Measurements from ENCODE around the gene ZNF618.

ZNF618 gene

DNA sequence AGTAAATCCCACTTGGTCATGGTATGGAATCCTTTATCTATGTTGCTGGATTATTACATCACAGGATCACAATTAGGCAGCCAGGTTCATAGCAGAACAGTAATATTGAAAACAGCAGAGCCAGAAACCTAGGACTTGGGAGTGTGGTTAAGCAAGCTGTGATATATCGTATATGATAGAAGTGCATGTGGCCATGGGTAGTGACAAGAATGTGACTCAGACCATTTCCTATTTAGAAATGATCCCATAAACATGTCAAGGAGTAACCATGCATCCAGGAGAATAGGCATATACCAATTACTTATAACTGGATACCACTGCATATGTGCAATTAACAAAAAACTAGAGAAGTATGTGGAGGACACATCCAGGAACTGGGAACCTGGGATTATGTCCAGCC lies 170.8 kb downstream of the ZNF618 start:
- DNase-seq = no peak

DNA sequence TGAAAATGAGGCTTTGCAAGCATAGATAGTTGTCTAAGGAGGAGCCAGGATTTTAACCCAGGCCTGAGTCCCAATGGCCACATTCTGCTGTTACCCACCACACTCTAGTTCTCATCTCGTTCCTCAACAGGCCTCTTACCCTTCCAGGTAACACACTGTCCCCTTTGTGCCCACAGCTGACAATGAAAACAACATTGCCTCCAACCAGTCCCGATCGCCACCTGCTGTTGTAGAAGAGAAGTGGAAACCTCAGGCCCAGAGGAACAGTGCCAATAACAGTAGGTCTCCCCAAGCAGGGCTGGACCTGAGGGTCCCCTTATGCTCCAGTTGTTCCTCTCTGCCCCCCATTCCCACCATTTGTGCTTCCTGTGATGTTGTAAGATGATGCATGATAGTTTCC lies 171.6 kb downstream of the ZNF618 start:
- DNase-seq = no peak

DNA sequence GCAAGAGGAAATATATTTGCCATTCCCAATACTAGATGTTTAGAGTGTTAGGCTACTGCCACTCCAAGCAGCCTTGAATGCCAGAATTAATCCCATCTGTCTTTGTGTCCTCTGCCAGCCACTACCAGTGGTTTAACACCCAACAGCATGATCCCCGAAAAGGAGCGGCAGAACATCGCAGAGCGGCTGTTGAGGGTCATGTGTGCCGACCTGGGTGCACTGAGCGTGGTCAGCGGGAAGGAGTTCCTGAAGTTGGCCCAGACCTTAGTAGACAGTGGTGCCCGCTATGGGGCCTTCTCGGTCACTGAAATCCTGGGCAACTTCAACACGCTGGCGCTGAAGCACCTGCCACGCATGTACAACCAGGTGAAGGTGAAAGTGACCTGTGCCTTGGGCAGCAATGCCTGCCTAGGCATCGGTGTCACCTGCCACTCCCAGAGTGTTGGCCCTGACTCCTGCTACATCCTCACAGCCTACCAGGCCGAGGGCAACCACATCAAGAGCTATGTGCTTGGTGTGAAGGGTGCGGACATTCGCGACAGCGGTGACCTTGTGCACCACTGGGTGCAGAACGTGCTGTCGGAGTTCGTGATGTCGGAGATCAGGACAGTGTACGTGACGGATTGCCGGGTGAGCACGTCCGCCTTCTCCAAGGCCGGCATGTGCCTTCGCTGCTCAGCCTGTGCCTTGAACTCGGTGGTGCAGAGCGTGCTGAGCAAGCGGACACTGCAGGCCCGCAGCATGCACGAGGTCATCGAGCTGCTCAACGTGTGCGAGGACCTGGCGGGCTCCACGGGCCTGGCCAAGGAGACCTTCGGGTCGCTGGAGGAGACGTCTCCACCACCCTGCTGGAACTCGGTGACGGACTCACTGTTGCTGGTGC lies 172.7 kb downstream of the ZNF618 start:
- DNase-seq = no peak

GRCh38 chr9:114049441-114050225 lies 173.5 kb downstream of the ZNF618 start:
- no peak for DNase-seq

GRCh38 chr9:114050226-114050568 lies 174.1 kb downstream of the ZNF618 start:
- no peak for DNase-seq

GRCh38 chr9:114050646-114051045 lies 174.5 kb downstream of the ZNF618 start:
- no peak for DNase-seq

DNA sequence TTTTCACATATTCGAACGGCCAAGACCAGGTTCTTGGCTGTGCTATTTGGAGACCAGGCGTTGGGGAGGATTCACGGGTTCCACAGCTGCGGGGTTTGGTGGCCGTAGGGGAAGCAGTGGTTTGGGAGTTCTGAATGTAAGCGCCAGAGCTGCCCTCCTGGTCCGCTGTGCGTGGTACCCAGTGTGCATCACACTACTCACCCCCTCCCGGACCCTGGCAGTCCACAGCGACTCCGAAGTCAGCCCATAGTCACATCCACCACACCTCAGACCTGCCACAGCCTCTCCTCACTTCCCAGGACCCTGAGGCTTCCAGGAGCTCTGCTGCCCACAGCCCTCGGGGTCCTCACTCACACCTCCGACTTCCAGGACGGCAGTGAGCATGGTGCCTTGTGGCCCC lies 175.2 kb downstream of the ZNF618 start:
- no peak for DNase-seq

DNA sequence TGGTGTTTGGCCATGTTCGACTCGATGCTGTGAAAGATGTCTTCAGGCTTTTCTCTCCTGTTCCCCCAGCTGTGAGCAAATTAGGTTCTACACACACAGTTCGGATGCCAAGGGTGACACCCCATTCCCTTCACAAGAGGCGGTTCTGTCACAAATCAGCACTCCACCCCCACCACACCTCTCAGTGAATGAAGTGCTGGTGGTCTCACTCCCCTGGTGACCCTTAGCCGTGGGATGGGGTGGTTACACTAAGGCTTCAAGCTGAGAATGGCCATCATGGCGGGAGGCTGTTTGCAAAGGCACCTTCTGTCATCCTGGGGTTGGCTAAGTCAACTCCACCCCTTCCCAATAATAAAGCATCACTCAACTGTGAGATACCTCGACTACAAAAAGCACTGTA lies 175.6 kb downstream of the ZNF618 start:
- no peak for DNase-seq

- no peak for DNase-seq
These were observed 177.3 kb downstream of the ZNF618 start for GRCh38 chr9:114053246-114054005.

DNA sequence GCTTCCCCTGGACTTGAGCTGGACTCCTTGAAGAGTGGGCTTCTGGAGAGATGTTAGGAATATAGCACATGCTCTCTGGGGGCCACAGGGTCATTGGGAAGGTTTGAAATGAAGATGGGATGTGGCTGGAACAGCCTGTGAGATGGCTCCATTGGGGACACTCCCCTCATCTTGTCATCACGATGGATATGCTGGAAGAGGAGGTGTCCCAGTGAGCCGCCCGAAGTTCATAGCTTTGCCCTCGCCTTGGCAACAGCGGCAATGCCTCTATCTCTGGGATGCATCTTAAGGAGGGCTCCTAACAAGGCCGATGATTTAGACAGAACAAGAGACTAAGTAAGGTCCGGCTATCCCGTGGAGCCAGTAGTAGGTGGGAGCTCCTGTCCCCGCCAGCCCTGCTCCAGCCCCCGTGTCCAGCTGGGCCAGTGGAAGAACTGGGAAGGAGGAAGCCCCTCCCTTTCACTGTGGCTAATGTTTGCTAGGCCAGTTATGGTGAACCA lies 178.1 kb downstream of the ZNF618 start:
- no peak for DNase-seq

- DNase-seq = no peak
These were observed 179.0 kb downstream of the ZNF618 start for GRCh38 chr9:114055061-114055460.

DNA sequence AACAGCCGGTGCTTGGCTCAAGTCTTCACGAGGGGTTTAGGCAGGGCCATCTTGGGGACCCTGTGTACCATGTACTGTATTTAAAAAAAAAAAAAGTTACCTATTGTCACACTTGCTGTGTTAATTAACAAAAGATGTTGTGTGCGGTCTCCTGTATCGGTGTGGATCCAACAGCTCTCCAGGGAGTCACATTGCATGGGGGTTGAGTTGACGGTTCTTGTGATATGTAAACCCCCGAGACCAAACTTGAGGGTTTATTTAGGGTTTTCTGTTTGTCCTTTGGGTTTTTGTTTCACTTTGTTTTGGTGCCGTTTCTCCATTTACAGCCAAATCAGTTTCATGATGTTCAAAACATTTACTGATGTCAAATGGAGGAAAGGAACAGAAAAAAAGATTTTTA lies 179.8 kb downstream of the ZNF618 start:
- no peak for DNase-seq

GRCh38 chr9:114056527-114056926 lies 180.4 kb downstream of the ZNF618 start:
- DNase-seq = no peak

GRCh38 chr9:114057161-114057885 lies 181.2 kb downstream of the ZNF618 start:
- DNase-seq = no peak

- no peak for DNase-seq
These were observed 182.6 kb downstream of the ZNF618 start for GRCh38 chr9:114058688-114059046.

GRCh38 chr9:114059047-114059803 lies 183.1 kb downstream of the ZNF618 start:
- no peak for DNase-seq

DNA sequence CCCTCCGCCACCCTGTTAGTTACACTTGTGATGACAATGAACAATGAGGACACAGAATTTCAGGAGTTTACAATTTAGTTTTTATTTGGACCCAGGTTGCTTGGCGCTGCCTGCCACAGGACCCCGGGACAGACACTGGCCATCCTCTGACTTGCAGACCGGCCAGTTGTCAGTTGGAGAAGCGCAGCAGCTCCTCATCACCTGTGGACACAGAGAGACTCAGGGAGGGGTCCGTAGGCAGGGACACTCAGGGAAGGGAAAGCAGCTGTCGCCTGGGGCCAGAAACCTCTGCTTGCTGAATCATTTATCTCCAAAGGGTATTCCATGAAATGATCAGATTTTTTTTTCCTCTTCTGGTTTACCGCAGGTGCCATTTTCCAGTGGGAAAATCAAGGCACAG lies 184.0 kb downstream of the ZNF618 start:
- DNase-seq = no peak

DNA sequence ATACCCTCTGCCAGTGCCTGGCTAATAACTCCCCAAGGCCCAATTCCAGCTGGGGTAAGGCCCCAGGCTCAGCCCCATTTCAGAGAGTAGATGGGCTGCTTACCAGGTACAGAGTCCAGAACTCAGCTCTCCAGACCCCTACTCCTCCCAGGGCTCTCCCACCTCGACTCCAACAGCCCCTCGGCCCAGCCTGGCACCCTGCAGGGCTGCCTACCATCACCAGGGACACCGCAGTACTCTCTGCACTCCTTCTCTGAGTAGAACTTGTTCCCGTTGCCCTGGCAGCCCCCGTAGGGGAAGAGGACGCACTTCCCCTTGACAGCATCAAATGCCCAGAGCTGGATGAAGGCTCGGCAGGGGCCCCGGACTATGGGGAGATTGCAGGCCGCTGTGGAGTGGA lies 184.6 kb downstream of the ZNF618 start:
- DNase-seq = no peak

GRCh38 chr9:114061292-114061691 lies 185.2 kb downstream of the ZNF618 start:
- DNase-seq = no peak

DNA sequence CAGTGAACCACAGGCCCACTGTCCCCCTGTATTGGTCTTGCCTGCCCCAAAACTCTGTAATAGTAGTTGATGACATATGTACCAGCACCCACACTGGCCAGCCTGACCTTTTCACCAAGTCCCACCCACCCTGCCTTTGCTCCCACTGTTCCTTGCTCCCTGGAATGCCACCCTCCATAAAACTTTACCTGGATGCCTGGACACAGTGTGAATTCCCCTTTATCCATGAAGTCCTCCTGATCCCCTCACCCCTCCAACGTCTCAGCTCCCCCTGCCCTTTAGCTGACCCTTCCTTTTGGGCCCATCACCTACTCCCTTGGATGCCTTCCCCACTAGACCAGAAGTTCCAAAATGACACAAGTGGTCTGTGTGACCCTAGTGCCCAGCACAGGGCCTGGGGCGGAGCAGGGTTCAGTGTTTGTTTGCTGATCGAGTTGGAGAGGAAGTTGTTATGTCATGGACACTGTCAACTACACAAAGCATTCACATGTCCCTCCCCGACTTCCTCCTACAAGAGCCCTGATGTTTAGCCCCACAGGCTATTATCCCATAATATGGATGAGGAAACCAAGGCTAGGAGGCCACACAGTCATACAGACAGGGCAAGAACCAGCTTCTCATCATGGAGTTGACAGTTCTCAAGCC lies 185.8 kb downstream of the ZNF618 start:
- no peak for DNase-seq

GRCh38 chr9:114065304-114065703 lies 189.2 kb downstream of the ZNF618 start:
- no peak for DNase-seq
